Measurements from ENCODE around the gene FDXR.

- TF ChIP-seq POLR2A (IDR thresholded peaks at IDR 0.05; ENCODE audit: low read depth, low read length) (no peak), POLR2AphosphoS5 (IDR thresholded peaks at IDR 0.05; ENCODE audit: low read depth, low read length) (no peak)
Observed at GRCh38 chr17:74848656-74849399, 24.0 kb downstream of the FDXR start.

Measured in GM12892 (cell line).